GM19324 (cell line): ENCODE results near the gene LRIG1.

Experiments
- ATAC-seq: cut with Tn5 transposase; IDR thresholded peaks from one replicate; pipeline ENCODE4 v1.9.1; 2021; ENCODE audit warnings: mild to moderate bottlenecking, moderate library complexity; ENCODE audit not compliant: unreplicated experiment, low FRiP score

The LRIG1 gene

DNA sequence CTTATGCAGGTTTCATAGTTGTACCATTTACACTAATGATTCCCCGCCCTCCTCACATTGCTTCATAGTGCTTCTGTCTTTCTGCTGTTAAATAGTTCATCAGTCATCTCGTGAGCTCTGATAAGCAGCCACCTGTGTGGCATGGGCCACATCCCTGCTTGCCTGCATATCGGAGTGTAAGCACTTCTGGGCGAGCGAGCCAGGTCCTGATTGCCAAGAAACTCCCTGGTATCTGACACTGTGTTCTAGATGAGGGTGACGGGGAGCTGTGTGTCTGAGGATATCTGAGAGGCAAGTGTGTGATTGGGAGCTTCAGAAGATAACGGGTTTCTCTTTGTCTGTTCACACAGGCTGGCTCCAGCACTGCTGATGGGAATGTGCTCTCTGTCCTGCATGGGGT is 130.6 kb downstream of the LRIG1 start:
- ATAC-seq, result no peak

DNA sequence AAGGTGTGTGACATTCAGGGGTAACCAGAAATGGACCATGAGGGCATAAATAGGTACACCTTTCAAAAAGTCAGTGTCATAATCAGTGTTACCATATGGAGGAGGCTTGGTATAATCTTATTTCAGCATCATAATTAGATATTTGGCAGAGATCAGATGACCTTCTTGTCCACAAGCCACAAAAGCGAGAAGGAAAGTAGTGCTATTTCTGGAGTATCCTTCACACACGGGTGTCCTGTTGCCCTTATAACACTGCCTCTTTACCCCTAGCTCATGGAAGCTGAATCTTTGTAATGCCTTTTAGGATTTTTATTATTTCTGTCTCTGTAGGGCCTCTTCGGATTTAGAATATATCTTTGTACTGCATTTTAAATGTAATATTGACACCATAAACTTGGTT is 132.8 kb downstream of the LRIG1 start:
- ATAC-seq, result no peak

DNA sequence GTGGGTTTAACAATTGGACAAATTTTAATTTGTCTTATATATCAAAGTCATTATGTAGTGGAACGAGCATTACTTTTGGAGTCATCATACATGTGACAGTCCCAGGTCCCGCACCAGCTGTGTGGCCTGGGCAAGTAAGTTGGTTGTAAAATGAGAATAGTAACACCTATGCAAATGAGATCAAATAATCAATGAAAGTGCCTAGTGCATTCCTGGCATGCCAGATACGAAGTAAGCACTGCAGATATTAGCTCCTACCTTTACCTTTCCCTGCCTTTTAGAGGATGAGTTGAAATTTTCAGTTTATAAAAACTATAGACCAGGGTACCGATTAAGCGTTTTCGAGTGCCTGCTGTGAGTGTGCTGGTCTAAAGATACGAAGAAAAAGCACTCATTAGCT is 134.1 kb downstream of the LRIG1 start:
- ATAC-seq, result no peak

DNA sequence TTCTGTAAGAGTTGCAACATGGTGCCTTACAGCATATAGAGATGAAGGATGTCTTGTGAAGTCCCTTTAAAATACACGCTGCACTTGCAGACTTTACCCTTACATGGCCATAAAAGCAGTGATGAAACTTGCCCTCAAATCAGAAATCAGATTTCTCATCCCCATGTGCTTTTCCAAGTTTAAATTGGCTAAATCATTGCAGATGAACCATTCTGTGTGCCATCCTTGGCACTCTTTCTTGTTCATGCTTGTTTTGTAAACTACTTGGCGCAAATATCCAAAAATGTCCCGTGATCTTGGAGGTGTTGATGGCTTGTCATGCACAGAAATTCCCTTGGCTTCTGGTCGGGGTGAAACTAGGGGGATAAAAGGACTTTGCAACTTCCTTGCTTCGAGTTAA is 135.7 kb downstream of the LRIG1 start:
- ATAC-seq, result no peak

DNA sequence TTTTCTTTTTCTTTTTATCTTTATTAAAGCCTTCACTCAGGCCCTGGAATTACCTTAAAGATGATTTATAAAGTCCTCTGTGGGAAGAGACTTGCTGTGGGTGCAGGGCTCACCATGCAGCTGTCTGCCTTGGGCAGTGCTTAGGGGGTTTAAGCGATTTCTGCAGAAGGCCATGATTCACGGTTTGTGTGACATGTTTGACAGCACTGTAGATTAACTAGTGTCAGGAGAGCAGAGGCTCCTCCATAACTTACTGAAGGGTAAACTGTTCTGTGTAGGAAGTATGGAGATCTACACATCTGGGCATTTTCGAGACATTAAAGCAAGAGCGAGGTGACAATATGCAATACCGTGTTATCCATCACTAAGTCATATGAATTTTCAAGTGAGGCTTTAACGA is 137.7 kb downstream of the LRIG1 start:
- no peak for ATAC-seq

DNA sequence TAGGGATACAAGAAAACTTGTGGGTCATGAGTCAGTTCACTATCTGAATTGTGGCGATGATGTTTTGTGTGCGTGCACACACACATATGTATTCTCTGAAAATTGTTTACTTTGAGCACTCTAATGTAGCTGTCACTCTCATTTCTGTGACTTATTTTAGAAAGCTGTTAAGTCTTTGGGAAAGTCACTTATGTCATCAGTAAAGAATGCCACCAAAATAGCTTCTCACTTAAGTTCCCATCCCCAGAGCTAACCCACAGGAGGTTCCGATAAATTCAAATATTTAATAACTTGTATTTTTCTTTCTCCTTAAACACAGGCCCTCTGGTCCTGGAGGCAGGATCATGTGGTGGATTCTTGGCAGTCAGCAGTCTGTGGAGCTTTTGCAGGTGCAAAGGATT is 138.3 kb downstream of the LRIG1 start:
- ATAC-seq, result no peak

DNA sequence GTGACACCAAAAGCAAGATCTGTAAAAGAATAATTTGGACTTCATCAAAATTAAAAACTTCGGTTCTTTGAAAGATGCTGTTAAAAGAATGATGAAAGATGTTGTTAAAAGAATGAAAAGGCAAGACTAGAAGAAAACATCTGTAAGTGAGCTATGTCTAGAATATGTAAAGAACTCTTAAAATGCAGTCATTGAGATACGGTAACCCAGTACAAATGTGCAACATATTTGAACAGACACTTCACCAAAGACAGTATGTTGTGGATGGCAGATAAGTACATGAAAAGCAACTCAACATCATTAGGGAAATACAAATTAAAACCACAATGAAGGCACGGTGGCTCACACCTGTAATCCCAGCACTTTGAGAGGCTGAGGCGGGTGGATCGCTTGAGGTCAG is 139.5 kb downstream of the LRIG1 start:
- ATAC-seq, result no peak

DNA sequence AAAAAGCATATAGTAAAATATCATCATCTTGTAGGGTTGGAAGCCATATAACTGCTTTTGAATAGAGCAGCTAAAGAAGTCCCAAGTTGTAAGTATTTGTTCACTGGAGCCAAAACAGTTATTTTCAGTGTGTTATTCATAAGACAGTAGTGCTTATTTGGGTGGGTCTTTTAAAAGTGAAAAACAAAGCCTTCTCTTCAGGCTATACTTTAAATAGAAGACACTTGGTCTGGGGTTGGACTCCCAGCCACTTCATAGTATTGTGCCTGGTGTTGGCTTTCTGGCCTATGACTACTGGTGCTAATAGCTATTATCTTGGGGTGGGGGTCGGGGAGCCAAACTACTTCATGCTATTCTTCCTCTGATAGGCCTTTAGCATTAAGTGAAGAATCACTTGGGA is 144.8 kb downstream of the LRIG1 start:
- no peak for ATAC-seq

DNA sequence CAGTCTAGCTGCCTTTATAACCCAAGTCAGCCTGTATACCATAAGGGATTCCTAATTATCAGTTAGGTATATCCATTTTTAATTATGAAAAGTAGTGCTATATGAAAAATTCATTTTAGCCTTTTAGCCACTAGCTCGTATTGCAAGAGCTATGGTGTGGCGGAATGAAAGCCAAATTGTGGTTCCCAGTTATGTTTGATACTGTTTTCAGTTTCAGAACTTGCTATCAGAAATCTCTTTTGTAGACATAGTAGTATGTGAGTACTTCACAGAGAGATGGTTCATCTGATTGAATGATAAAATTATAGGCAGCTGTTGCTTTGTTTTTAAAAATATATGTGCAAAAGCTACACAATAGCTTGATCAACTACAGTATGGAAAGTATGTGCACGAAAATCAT is 145.4 kb downstream of the LRIG1 start:
- no peak for ATAC-seq

DNA sequence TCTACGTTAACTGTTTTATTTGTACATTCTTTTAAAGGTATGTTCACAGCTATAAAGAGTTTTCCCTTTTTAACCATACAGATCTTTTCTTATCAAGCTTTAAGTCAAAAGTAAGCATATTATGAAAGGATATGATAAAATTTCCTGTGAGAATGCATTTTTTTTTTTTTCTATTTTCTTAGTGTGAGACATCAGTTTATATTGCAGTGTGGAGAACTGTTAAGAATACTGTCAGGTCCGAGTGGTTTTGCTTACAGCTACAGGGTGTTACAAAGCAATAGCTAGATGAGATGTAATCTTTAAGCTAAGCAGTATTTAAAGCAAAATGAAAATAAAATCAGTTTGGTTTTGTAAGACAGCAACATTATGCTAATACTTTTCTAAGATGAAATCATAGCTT is 146.8 kb downstream of the LRIG1 start:
- ATAC-seq, result no peak

DNA sequence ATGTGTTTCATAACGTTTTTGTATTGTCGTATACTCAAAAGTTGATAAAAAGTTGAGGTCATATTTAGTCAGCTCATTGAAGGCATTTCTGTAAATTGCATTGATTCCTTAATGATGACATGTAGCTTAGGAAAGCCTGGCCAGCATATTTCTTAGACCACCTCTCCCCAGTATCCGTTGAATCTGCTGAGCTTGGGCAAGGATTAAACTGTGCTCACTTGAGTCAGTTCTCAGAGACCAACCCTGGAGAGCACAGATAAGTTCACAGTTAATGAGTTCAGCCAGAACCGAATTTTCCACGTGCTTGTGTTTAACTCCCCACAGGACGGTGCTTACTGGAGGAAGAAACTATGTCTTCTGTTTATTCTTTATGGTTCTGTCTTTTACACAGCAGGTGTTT is 147.3 kb downstream of the LRIG1 start:
- no peak for ATAC-seq

DNA sequence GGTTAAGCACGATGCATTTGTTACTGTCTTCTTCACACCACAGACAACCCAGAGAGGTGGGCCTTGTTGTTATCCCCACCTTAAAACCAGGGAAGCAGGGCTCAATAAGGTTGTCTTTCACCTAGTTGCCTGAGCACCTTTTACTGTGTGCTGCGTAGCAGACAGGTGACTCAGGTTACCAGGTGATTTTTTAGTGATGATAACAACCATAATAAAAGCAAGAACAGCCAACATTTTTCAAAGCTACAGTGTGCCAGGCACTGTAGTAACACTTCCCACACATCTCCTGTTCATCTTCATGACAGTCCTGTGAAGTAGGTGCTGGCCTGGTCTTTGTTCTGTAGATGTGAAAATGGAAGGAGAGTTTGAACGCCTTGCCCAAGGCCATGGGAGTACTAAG is 147.8 kb downstream of the LRIG1 start:
- ATAC-seq, result no peak

DNA sequence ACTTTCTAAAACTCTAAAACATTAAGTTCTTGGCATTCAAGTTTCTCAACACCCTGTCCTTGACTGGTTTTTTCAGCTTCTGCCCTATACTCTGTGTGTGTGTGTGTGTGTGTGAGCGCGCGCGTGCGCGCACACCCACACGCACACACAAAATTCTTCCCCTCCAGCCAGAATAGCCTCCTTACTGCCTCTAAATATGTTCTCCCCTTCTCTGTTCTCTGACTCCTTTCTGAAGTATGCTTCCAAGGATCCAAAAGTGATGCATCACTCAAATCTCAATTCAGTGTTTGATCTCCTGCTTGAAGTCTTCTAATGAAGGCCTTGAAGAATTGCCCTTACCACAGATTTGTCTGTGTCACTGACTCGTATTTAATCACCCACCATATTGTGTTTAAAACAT is 150.2 kb downstream of the LRIG1 start:
- ATAC-seq, result no peak

DNA sequence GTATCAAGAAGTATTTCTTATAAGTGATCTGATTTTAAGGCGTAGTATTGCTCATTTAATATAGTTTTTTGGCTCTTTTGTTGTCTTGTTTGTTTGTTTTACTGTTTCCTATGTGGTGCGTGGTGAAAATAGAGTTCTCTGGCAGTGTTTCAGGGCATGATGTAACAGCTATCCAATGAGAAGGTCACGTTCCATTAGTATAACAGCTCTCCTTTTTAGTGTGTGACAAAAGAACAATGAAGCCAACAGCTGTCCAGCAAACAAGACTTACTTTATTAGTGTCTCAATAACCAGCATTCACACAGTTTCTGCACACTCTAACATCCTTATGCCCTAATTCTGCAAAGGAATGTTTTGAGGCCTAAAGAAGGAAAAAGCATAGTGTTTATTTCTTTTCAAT is 152.1 kb downstream of the LRIG1 start:
- no peak for ATAC-seq

DNA sequence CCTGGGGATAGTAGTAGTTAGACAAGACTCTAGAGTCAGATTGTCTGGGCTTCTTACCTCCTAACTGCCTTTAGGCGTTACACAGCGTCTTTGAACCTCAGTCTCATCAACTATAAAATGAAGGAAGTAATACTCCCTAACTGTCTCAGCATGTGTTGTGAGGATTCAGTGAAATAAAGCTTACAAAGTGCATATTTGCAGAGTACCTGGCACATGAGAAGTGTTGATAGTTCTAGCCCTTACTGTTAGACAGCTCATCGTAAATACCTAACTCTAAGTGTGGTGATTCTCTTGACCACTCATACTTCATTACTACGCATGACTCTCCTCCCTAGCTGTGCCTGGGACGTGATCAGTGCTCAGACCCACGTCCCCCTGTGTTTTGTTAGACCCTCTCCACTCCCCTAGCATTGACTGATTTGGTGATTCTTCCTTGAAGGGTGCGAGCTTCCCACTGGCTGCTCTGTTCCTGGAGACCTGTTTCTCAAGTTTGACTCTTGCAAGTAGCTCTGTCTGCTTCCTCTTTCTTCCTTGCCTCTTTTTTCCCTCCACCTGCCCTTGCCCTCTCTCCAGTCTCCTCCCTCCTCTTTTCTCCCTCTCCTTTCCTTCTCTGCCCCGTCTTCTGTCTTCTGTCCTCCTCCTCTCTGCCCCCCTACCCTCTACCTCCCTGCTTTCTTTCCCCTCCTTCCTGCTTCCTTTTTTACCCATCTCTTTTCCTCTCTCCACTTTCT is 155.8 kb downstream of the LRIG1 start:
- no peak for ATAC-seq

DNA sequence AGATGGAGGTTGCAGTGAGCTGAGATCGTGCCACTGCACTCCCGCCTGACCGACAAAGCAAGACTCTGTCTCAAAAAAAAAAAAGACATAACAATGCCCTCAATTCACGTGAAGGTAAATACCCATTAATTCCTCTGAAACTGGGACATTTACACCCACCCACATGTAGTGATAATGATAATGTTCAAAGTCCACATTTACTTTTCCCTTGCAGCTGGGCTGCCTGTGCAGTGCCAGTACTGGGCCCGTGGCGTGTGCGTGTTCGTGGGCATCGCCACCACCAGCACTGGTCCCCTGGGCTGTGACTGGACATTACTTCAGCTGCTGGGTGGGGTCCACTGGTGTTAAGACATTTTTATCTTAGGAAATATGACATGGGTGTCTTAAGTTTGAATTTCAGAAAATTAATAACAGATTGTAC is 156.4 kb downstream of the LRIG1 start:
- no peak for ATAC-seq

DNA sequence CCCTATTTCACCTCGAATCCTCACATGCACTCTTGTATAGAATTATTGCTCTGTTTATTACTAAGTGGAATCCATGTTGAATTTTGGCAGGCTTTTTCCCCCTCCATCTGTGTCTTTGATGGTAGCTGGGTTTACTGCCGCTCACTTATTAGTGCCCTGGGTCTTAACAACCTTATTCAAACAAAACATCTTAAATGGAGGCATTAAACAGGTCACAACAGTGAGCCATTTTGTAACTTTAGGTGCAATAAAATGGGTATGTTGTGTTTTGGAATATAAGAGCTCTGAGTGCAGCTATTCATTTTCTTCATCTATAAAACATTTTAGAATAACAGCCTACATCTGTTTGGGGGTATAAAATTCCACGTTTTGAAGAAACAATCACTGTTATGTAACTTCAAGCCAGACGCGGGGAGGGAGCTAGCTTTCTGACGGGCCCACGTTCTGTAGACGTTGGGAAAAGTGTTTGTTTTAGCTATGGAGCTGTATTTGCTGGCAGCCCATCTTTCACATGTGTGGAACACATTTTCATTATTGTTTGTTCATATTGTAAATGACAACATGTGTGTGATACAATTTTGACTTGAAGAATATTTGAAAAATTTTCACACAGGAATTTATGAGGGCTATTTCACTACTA is 158.0 kb downstream of the LRIG1 start:
- ATAC-seq, result no peak

DNA sequence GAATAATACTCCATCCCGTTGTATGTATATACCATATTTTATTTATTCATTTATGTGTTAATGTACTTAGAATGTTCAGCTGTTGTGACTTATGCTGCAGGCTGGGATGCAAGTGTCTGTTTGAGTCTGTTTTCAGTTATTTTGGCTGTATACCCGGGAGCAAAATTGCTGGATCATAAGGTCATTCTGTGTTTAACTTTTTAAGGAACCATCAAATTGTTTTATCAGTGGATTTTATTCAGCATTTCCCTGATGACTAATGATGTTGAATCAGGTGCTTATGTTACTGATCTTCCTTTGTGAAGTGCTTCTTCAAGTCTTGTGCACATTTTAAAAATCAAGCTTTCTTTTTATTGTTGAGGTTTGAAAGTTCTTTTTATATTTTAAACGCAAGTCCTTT is 161.9 kb downstream of the LRIG1 start:
- no peak for ATAC-seq

DNA sequence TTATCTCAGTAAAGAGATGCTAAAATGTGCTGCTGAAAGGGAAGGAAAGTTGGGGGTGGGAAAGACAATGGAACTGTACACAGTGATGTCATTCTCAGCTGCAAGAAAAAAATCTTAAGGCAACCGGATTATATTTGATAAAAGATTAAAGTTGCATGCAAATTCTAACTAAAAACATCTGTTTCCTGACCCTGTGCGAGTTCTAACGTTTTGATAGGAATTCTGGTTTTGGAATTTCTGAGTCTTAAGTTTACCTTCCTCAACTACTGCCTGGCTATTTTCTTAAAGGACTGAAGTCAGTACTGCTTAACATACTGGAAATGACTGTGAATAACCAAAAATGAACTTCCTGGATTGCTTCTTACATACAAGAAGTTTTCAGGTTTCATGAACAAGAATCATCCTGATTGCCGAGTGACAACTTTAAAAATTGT is 164.5 kb downstream of the LRIG1 start:
- no peak for ATAC-seq

DNA sequence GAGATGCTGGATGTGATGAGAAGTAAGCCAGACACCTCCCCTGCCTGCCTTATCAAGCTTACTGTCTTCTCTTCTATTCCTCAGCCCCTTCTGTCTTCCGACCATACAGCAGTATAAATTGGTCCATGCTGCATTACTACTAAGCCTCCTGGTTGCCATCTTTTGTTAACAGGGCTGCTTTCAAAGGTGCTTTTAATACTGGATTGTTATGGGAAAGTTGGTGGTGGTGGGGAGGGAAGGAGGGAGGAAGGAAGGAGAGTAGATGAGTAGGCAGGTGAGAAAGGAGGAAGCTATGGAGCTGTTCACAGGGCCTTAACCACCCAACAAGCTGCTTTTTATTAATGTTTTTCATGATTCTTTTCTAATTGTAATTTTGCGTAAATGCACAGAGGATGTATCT is 165.2 kb downstream of the LRIG1 start:
- ATAC-seq, result no peak
